ENCODE results near the gene PCBP3.

PCBP3 gene

DNA sequence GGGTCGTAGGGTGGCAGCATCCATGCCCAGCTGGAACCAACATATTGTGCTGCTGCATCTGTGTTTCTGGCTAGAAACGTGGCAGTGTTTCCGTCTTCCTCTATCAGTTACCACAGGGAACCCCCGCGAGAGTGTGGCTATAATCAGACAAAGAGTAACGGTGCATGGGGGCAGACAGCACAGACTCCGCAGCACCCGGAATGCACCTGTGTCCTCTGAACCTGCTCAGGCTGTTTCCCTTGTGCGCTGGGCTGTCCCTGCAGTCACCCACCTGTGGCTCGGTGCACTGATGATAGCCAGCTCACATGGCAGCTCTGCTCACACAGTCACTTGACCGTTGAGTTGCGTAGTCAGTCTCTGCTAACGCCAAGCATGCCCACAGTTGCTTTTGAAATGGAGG is 11.4 kb upstream of the PCBP3 start:
- Histone ChIP-seq H3K4me3 (replicated peaks; ENCODE audit: insufficient read depth, low read length) (no peak overlapping the region), H3K27ac (replicated peaks) (no peak overlapping the region), H3K27me3 (ENCODE audit: insufficient read depth, poor library complexity, severe bottlenecking) (no peaks in the 10 kb centered on the region)
- TF ChIP-seq, protein P1, sequence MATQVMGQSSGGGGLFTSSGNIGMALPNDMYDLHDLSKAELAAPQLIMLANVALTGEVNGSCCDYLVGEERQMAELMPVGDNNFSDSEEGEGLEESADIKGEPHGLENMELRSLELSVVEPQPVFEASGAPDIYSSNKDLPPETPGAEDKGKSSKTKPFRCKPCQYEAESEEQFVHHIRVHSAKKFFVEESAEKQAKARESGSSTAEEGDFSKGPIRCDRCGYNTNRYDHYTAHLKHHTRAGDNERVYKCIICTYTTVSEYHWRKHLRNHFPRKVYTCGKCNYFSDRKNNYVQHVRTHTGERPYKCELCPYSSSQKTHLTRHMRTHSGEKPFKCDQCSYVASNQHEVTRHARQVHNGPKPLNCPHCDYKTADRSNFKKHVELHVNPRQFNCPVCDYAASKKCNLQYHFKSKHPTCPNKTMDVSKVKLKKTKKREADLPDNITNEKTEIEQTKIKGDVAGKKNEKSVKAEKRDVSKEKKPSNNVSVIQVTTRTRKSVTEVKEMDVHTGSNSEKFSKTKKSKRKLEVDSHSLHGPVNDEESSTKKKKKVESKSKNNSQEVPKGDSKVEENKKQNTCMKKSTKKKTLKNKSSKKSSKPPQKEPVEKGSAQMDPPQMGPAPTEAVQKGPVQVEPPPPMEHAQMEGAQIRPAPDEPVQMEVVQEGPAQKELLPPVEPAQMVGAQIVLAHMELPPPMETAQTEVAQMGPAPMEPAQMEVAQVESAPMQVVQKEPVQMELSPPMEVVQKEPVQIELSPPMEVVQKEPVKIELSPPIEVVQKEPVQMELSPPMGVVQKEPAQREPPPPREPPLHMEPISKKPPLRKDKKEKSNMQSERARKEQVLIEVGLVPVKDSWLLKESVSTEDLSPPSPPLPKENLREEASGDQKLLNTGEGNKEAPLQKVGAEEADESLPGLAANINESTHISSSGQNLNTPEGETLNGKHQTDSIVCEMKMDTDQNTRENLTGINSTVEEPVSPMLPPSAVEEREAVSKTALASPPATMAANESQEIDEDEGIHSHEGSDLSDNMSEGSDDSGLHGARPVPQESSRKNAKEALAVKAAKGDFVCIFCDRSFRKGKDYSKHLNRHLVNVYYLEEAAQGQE (IDR thresholded peaks at IDR 0.05; ENCODE audit: insufficient replicate concordance, low read depth), result no peak
- TF ChIP-seq GABPA (IDR thresholded peaks at IDR 0.05; ENCODE audit: low read depth) (no peak), POLR2AphosphoS5 (IDR thresholded peaks at IDR 0.05; ENCODE audit: low read depth) (no peak), SPI1 (IDR thresholded peaks at IDR 0.05; ENCODE audit: borderline replicate concordance, low read depth) (no peak)
- TF ChIP-seq, protein P2, sequence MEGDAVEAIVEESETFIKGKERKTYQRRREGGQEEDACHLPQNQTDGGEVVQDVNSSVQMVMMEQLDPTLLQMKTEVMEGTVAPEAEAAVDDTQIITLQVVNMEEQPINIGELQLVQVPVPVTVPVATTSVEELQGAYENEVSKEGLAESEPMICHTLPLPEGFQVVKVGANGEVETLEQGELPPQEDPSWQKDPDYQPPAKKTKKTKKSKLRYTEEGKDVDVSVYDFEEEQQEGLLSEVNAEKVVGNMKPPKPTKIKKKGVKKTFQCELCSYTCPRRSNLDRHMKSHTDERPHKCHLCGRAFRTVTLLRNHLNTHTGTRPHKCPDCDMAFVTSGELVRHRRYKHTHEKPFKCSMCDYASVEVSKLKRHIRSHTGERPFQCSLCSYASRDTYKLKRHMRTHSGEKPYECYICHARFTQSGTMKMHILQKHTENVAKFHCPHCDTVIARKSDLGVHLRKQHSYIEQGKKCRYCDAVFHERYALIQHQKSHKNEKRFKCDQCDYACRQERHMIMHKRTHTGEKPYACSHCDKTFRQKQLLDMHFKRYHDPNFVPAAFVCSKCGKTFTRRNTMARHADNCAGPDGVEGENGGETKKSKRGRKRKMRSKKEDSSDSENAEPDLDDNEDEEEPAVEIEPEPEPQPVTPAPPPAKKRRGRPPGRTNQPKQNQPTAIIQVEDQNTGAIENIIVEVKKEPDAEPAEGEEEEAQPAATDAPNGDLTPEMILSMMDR (IDR thresholded peaks at IDR 0.05; ENCODE audit: insufficient read depth, low read length), result no peak
- no peak for DNase-seq (ENCODE audit: low read depth in 1 of 2, low spot score in 1 of 2)

DNA sequence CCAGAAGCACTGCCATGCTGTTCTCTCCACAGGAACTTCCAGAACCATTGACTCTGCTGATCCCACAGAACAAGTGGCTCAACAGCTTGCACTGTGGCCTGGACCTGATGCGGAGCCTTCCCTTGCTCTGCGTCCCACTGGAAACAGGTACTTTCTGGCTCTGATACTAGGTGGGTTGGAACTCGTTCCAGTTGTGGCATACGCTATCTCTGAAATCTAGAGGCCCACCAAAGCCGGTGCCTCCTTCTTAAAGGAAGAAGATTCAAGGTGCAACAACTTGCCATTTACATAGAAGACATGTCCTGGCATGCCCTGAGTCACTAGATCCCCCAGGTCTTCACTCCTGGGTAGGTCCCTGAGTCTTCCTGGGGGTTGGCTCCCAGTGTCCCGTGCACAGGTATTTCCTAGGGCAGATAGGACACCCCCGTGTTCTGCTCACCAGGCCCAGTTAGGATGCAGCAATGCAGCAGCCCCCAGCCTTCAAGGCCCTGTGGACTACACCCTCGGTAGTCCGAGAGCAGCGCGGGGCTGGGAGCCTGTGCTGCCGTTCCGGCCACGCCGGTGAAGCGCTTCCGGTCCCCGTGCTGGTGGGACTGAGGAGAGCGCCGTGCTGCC is 10.8 kb upstream of the PCBP3 start:
- no peak overlapping the region for H3K4me3 ChIP-seq (replicated peaks; ENCODE audit: insufficient read depth, low read length)
- TF ChIP-seq GABPA (IDR thresholded peaks at IDR 0.05; ENCODE audit: low read depth) (no peak), SPI1 (IDR thresholded peaks at IDR 0.05; ENCODE audit: borderline replicate concordance, low read depth) (no peak), POLR2AphosphoS5 (IDR thresholded peaks at IDR 0.05; ENCODE audit: low read depth) (no peak)
- TF ChIP-seq, protein P1 (IDR thresholded peaks at IDR 0.05; ENCODE audit: insufficient replicate concordance, low read depth), result no peak
- TF ChIP-seq, protein P2 (IDR thresholded peaks at IDR 0.05; ENCODE audit: insufficient read depth, low read length), result no peak
- no peak overlapping the region for H3K27ac ChIP-seq (replicated peaks)
- no peak for DNase-seq (ENCODE audit: low read depth in 1 of 2, low spot score in 1 of 2)
- H3K27me3 ChIP-seq (ENCODE audit: insufficient read depth, poor library complexity, severe bottlenecking), result no peaks in the 10 kb centered on the region

DNA sequence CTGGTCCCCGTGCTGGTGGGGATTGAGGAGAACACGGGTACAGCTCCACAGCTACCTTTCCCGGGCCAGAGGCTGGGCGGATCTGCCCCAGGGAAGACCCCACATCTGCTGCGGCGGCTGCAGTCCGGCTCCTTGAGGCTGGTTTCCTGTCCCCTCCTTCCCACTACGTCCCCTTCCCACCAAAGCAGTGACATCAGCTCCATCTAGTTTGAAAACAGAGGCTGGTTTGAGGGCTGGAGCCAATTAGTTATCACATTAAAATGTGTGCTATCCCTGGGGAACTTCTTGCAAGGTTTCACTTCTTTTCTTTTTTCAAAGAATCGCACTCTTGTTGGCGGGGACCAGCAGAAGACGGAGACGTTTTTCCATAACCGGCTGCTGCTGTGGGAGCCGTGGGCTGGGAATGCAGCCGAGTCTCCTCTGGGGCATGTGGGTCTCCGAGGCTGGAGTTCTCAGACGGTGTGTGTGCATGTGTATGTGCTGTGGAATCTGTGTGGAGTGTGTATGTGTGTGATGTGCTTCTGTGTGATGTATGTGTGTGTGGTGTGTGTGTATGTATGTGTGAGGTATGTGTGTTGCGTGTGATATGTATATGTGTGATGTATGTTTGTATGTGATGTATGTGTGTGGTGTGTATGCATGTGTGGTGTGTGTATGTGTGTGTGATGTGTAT is 8.9 kb upstream of the PCBP3 start:
- H3K27ac ChIP-seq (replicated peaks), result no peak overlapping the region
- no peaks in the 10 kb centered on the region for H3K27me3 ChIP-seq (ENCODE audit: insufficient read depth, poor library complexity, severe bottlenecking)
- TF ChIP-seq, protein P2 (IDR thresholded peaks at IDR 0.05; ENCODE audit: insufficient read depth, low read length), result no peak
- TF ChIP-seq, protein P1 (IDR thresholded peaks at IDR 0.05; ENCODE audit: insufficient replicate concordance, low read depth), result no peak
- TF ChIP-seq SPI1 (IDR thresholded peaks at IDR 0.05; ENCODE audit: borderline replicate concordance, low read depth) (no peak), GABPA (IDR thresholded peaks at IDR 0.05; ENCODE audit: low read depth) (no peak), POLR2AphosphoS5 (IDR thresholded peaks at IDR 0.05; ENCODE audit: low read depth) (no peak)
- DNase-seq (ENCODE audit: low read depth in 1 of 2, low spot score in 1 of 2), result no peak
- H3K4me3 ChIP-seq (replicated peaks; ENCODE audit: insufficient read depth, low read length), result no peak overlapping the region
